Adipocyte (in vitro differentiated cells): Measurements from ENCODE around the gene APBA2.

Source experiments
- DNase-seq: peaks from one replicate; pipeline ENCODE4 v3.0.0-alpha.2; 2015; ENCODE audit warnings: low read depth
- H3K27me3 ChIP-seq: replicated peaks from 2 replicates; pipeline ENCODE4 v1.7.0; 2013; ENCODE audit warnings: mild to moderate bottlenecking, low read length, moderate library complexity; ENCODE audit not compliant: control insufficient read depth, insufficient read depth
- H3K36me3 ChIP-seq: 2 replicates; pipeline ENCODE4 v1.7.0; 2013; ENCODE audit warnings: low read length, mild to moderate bottlenecking, moderate library complexity; ENCODE audit not compliant: control insufficient read depth, insufficient read depth, severe bottlenecking
- H3K4me1 ChIP-seq: 2 replicates; pipeline ENCODE4 v1.7.0; 2013; ENCODE audit warnings: mild to moderate bottlenecking, low read length, moderate library complexity; ENCODE audit not compliant: control insufficient read depth, insufficient read depth
- H3K4me3 ChIP-seq: 2 replicates; pipeline ENCODE4 v1.7.0; 2013; ENCODE audit warnings: mild to moderate bottlenecking, low read length, moderate library complexity
- H3K9ac ChIP-seq: 2 replicates; pipeline ENCODE4 v1.7.0; 2013; ENCODE audit warnings: mild to moderate bottlenecking, low read length, moderate library complexity
- H3K9me3 ChIP-seq: 2 replicates; pipeline ENCODE4 v1.7.0; 2013; ENCODE audit warnings: mild to moderate bottlenecking, low read length, moderate library complexity; ENCODE audit not compliant: control insufficient read depth

The APBA2 gene

DNA sequence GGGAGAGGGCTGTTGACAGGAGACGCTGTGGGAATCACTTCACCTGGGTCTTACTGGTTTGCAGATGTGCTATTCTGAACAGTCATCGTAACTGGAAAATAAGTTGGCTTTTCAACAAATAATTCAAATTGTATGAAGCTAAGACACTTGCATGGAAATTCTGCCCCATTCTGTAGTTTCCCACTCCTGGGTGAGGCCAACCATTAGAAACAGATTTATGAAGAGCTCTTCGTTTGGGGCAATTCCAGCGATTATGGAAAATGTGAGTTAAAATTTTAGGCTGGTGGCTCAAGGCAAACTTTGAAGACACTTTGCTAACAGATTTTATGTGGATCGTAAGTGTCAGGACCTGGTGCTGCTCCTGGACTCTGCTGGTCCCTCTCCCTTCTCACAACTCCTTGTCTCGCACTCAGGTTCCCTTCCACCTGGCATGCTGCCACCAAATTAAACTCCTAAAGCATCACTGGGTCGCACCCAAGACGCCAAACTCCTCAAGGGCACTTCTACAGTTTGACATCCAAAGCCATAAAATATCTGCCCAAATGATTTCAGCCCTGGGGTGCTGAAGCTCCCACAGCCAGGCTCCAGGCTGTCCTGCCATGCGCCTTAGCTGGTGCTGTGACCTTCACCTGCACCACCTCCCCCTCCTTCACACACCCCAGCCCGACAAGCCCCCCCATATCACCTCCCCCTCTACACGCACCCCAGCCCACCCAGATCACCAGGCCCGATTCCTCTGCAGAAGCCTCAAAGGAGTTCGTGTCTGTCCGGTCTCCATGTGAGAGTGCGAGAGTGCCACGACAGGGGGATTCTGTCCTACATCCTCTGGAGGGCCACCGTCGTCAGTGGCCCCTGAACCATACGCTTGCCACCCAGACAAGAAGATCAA lies 245.4 kb downstream of the APBA2 start:
- Histone ChIP-seq H3K9me3 (no peaks in the 10 kb centered on the region), H3K4me1 (no peaks in the 10 kb centered on the region), H3K27me3 (peaks cover 28% of the 10 kb centered on the region), H3K36me3 (no peaks in the 10 kb centered on the region), H3K4me3 (no peak overlapping the region), H3K9ac (no peak overlapping the region)
- DNase-seq, result no peak

DNA sequence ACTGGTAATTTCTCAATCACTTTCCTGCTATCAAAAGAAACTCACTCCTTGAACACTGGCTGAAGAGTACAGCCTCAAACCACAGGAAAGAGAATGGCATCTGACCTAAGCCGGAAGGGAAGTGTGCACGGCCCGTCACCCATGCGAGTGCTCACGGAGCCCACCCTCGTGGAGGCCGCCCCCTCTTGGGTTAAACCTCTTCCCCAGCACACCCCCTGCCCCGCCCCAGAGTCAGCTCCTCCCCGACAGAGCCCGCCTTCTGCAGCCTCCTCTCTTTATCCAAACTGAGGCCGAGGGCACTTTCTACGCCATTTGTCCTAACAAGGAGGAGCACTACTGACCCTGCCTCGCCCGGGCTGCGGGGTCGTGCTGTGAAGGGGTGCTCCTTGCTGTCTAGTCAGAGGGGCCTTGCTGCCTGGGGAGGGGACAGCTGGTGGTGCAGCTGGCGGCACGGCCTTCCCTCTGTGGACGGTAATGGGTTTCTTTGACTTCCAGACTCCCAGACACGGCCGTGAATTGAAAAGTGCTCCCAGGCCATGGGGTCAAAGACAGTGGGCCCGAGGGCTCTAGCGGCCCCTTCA lies 246.2 kb downstream of the APBA2 start:
- Histone ChIP-seq H3K4me3 (no peak overlapping the region), H3K27me3 (peaks cover 27% of the 10 kb centered on the region), H3K36me3 (no peaks in the 10 kb centered on the region), H3K9ac (no peak overlapping the region), H3K4me1 (no peaks in the 10 kb centered on the region), H3K9me3 (no peaks in the 10 kb centered on the region)
- no peak for DNase-seq

GRCh38 chr15:29132735-29133181 lies 247.0 kb downstream of the APBA2 start:
- no peaks in the 10 kb centered on the region for H3K9me3 ChIP-seq
- H3K36me3 ChIP-seq, result no peaks in the 10 kb centered on the region
- no peak for DNase-seq
- H3K27me3 ChIP-seq, result peaks cover 27% of the 10 kb centered on the region
- no peak overlapping the region for H3K9ac ChIP-seq
- H3K4me1 ChIP-seq, result no peaks in the 10 kb centered on the region
- no peak overlapping the region for H3K4me3 ChIP-seq

DNA sequence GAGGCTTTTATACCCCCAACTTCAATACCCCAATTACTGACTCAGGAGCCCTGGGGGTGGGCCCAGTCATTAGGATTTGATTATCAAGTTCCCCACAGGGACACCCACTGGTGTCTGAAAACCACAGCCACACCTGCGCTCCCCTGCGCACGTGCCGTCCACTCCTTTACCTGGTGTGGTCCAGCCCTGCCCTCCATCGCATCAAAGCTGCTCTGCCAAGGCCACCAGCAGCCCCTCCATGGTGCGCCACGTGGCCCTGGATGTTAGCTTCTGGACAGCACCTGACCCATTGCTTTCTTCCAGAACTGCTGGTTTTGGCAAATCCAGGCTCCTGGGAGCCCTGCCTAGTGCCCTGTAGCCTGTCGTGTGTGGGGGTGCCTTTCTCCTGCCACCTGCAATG lies 247.5 kb downstream of the APBA2 start:
- Histone ChIP-seq H3K9me3 (no peaks in the 10 kb centered on the region), H3K27me3 (peaks cover 29% of the 10 kb centered on the region), H3K9ac (no peak overlapping the region), H3K4me3 (no peak overlapping the region), H3K4me1 (no peaks in the 10 kb centered on the region), H3K36me3 (no peaks in the 10 kb centered on the region)
- DNase-seq, result no peak

DNA sequence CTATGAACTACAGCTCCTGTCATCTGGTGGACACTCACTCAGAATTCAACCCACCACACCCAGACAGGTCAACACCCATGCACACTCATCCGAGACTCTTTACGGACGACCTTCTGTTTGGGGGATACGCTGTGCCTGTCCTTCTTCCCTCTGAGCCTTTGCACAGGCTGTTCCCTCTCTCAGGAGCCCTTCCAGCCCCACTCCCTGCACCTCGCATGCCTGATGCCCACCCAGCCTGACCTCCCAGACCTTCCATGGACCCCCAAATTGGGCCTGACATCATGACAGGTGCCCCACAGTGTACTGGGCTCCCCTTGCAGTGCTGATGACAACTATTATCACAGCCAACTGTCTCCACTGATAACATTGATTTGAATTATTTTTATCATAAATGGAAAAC lies 248.0 kb downstream of the APBA2 start:
- no peaks in the 10 kb centered on the region for H3K36me3 ChIP-seq
- H3K4me1 ChIP-seq, result no peaks in the 10 kb centered on the region
- H3K9me3 ChIP-seq, result no peaks in the 10 kb centered on the region
- H3K4me3 ChIP-seq, result no peak overlapping the region
- no peak for DNase-seq
- no peak overlapping the region for H3K9ac ChIP-seq
- peaks cover 30% of the 10 kb centered on the region for H3K27me3 ChIP-seq

- no peak for DNase-seq
- H3K4me1 ChIP-seq, result no peaks in the 10 kb centered on the region
- no peaks in the 10 kb centered on the region for H3K9me3 ChIP-seq
- H3K9ac ChIP-seq, result no peak overlapping the region
- no peak overlapping the region for H3K4me3 ChIP-seq
- no peaks in the 10 kb centered on the region for H3K36me3 ChIP-seq
- peaks cover 33% of the 10 kb centered on the region for H3K27me3 ChIP-seq
These were observed 248.5 kb downstream of the APBA2 start for GRCh38 chr15:29134239-29134638.

DNA sequence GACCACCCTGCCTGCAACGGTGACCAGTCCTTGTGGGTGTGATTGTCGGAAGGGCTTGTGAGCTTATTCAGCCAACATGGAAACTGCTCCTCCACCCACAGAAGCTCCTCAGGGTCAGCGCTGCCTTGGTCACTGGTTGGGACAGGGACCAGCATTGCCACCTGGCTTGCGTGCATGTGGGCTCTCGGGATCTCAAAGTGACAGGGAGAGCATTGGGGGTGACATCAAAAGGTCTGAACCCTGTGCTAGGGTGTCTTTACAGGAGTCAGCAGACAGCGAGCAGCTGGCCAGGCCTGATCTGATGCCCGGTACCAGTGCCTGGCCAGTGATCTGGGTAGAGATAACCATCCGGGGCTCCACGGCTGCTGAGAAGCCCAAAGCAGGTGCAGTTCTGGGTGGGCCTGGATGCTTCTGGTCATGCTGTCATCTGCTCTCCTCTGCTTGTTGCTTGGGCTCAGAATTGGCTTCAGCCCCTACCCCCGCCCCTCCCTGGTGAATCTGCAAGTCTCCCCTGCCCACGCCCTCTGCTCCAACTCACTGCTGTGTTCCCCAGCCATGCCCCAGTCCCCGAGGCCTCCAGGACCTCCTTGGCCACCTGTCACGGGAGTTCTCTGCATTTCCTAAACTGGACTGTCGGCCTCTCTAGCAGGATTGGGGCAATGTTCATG lies 249.0 kb downstream of the APBA2 start:
- Histone ChIP-seq H3K36me3 (no peaks in the 10 kb centered on the region), H3K4me1 (no peaks in the 10 kb centered on the region), H3K27me3 (peaks cover 33% of the 10 kb centered on the region), H3K9ac (no peak overlapping the region), H3K9me3 (no peaks in the 10 kb centered on the region), H3K4me3 (no peak overlapping the region)
- no peak for DNase-seq

GRCh38 chr15:29135309-29135657 lies 249.5 kb downstream of the APBA2 start:
- no peak for DNase-seq
- Histone ChIP-seq H3K4me3 (no peak overlapping the region), H3K9me3 (no peaks in the 10 kb centered on the region), H3K36me3 (no peaks in the 10 kb centered on the region), H3K4me1 (no peaks in the 10 kb centered on the region), H3K9ac (no peak overlapping the region), H3K27me3 (peaks cover 31% of the 10 kb centered on the region)

GRCh38 chr15:29135702-29136646 lies 250.2 kb downstream of the APBA2 start:
- H3K36me3 ChIP-seq, result no peaks in the 10 kb centered on the region
- no peak overlapping the region for H3K4me3 ChIP-seq
- DNase-seq, result no peak
- H3K4me1 ChIP-seq, result no peaks in the 10 kb centered on the region
- no peak overlapping the region for H3K9ac ChIP-seq
- H3K9me3 ChIP-seq, result no peaks in the 10 kb centered on the region
- peaks cover 30% of the 10 kb centered on the region for H3K27me3 ChIP-seq

DNA sequence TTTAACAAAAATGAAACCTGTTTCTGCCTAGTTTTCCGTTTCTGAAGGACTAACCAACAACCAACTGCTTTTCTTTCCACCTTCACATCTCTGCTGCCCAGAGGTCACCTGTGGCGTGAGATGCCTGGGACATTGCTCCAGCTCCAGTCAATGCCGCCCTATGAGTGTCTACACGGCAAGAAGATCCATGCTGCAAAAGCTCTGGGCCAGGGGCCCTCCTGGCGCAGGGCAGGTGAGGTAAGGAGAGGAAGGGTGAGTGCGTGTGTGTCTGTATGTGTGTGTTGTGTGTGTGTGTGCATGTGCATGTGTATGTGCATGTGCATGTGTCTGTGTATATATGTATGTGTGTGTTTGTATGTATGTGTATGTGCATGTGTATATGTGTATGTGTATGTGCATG lies 252.5 kb downstream of the APBA2 start:
- no peak for DNase-seq
- Histone ChIP-seq H3K4me1 (no peaks in the 10 kb centered on the region), H3K9me3 (no peaks in the 10 kb centered on the region), H3K36me3 (no peaks in the 10 kb centered on the region), H3K27me3 (peaks cover 27% of the 10 kb centered on the region), H3K4me3 (no peak overlapping the region), H3K9ac (no peak overlapping the region)

DNA sequence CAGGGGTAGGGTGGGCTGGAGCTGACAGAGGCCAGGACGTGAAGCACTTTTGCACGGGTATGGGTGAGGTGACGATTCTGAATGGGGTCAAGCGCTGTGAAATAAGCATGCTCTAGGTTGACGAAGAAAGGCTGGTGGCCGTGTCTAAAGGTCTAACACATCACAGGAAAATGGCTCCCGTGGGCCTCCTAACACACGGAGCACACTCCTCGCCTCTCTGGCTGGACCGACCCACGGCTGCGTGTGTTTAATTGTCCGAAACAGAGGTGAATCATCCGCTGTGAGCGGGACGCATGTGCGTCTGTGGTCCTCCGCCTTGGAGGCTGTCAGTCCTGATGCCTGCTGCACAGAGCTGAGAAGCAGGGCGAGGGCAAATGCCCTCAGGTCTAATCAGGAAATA lies 253.3 kb downstream of the APBA2 start:
- DNase-seq, result no peak
- no peaks in the 10 kb centered on the region for H3K4me1 ChIP-seq
- no peak overlapping the region for H3K4me3 ChIP-seq
- no peaks in the 10 kb centered on the region for H3K9me3 ChIP-seq
- H3K27me3 ChIP-seq, result peaks cover 27% of the 10 kb centered on the region
- H3K9ac ChIP-seq, result no peak overlapping the region
- H3K36me3 ChIP-seq, result no peaks in the 10 kb centered on the region
